ENCODE data around the gene HINT3.
A peak's percentile ranks its signal among the peaks of the same experiment; 100 is the strongest.

Gene HINT3

GRCh38 chr6:125974214-125974866 lies 17.8 kb downstream of the HINT3 start:
- Histone ChIP-seq H3K36me3 (ENCODE audit: low read length) (peaks cover 12% of the 10 kb centered on the region; the same call in 1 of the 2 replicates), H3K9me3 (ENCODE audit: insufficient read depth, low read length) (no peaks in the 10 kb centered on the region), H2AFZ (ENCODE audit: low read depth, low read length, severe bottlenecking) (no peak overlapping the region), H3K9me2 (replicated peaks; ENCODE audit: insufficient read depth, low read length) (no peaks in the 10 kb centered on the region), H3F3A (ENCODE audit: insufficient read depth) (0 out of 2 replicates have a peak, but pooled peaks cover 8% of the 10 kb centered on the region), H3K4me3 (ENCODE audit: insufficient read depth, low read length, poor library complexity, severe bottlenecking) (no peak overlapping the region), H3K79me2 (ENCODE audit: insufficient read depth, low read length) (peaks cover 8% of the 10 kb centered on the region), H3K9ac (ENCODE audit: low read length) (no peak overlapping the region), H3K27me3 (ENCODE audit: low read length) (no peaks in the 10 kb centered on the region), H3K4me2 (ENCODE audit: low read depth, low read length, poor library complexity, severe bottlenecking) (peak overlapping the region; percentile 30), H4K20me1 (ENCODE audit: low read depth, low read length) (no peaks in the 10 kb centered on the region), H3K27ac (ENCODE audit: low read depth, low read length) (no peak overlapping the region)
- no peak for TF ChIP-seq EZH2phosphoT487 (conservative IDR thresholded peaks at IDR 0.05; ENCODE audit: low read length)
- TF ChIP-seq CTCF (IDR thresholded peaks at IDR 0.05; ENCODE audit: insufficient read depth, low read length, poor library complexity, severe bottlenecking) = no peak

- TF ChIP-seq EZH2phosphoT487 (conservative IDR thresholded peaks at IDR 0.05; ENCODE audit: low read length) (no peak), CTCF (IDR thresholded peaks at IDR 0.05; ENCODE audit: insufficient read depth, low read length, poor library complexity, severe bottlenecking) (no peak)
Observed at GRCh38 chr6:125979101-125979500, 22.5 kb downstream of the HINT3 start.

GRCh38 chr6:125981571-125982185 lies 25.1 kb downstream of the HINT3 start:
- Histone ChIP-seq H3K9ac (ENCODE audit: low read length) (no peak overlapping the region), H3K9me3 (ENCODE audit: insufficient read depth, low read length) (no peaks in the 10 kb centered on the region), H2AFZ (ENCODE audit: low read depth, low read length, severe bottlenecking) (no peak overlapping the region), H3K27ac (ENCODE audit: low read depth, low read length) (no peak overlapping the region), H3K36me3 (ENCODE audit: low read length) (peaks cover 7% of the 10 kb centered on the region), H3K4me3 (ENCODE audit: insufficient read depth, low read length, poor library complexity, severe bottlenecking) (no peak overlapping the region), H3K4me2 (ENCODE audit: low read depth, low read length, poor library complexity, severe bottlenecking) (no peak overlapping the region), H4K20me1 (ENCODE audit: low read depth, low read length) (no peaks in the 10 kb centered on the region), H3K79me2 (ENCODE audit: insufficient read depth, low read length) (peaks cover 12% of the 10 kb centered on the region), H3K9me2 (replicated peaks; ENCODE audit: insufficient read depth, low read length) (no peaks in the 10 kb centered on the region), H3K27me3 (ENCODE audit: low read length) (no peaks in the 10 kb centered on the region), H3F3A (ENCODE audit: insufficient read depth) (peaks cover 19% of the 10 kb centered on the region)
- TF ChIP-seq EZH2phosphoT487 (conservative IDR thresholded peaks at IDR 0.05; ENCODE audit: low read length) = no peak
- TF ChIP-seq CTCF (IDR thresholded peaks at IDR 0.05; ENCODE audit: insufficient read depth, low read length, poor library complexity, severe bottlenecking) = no peak

More at GRCh38 chr6:125979101-125979500, 22.5 kb downstream of the HINT3 start:
- Histone ChIP-seq H3K9me2 (replicated peaks; ENCODE audit: insufficient read depth, low read length) (no peaks in the 10 kb centered on the region), H3K4me2 (ENCODE audit: low read depth, low read length, poor library complexity, severe bottlenecking) (no peak overlapping the region), H3K79me2 (ENCODE audit: insufficient read depth, low read length) (no peaks in the 10 kb centered on the region), H3K36me3 (ENCODE audit: low read length) (peaks cover 10% of the 10 kb centered on the region), H3K9ac (ENCODE audit: low read length) (no peak overlapping the region), H2AFZ (ENCODE audit: low read depth, low read length, severe bottlenecking) (no peak overlapping the region), H3K27me3 (ENCODE audit: low read length) (no peaks in the 10 kb centered on the region), H3K9me3 (ENCODE audit: insufficient read depth, low read length) (no peaks in the 10 kb centered on the region), H3F3A (ENCODE audit: insufficient read depth) (peaks cover 3% of the 10 kb centered on the region; the same call in 1 of the 2 replicates), H4K20me1 (ENCODE audit: low read depth, low read length) (no peaks in the 10 kb centered on the region), H3K27ac (ENCODE audit: low read depth, low read length) (no peak overlapping the region), H3K4me3 (ENCODE audit: insufficient read depth, low read length, poor library complexity, severe bottlenecking) (no peak overlapping the region)
